ENCODE data around the gene IRAG1.

GRCh38 chr11:10696468-10697322, 3.1 kb upstream of the IRAG1 start:
- TF ChIP-seq CTCF (IDR thresholded peaks at IDR 0.05) (no peak), POLR2A (IDR thresholded peaks at IDR 0.05) (no peak)
